HCT116 (cell line): ENCODE data around the gene GALNT18. TPM values are rescaled to one million over a fixed set of nuclear protein-coding genes. Genes with fewer than 3 reads are reported as not detected.

Experiments
- ATAC-seq: fragments of 200-7000 bp; cut with Tn5 transposase; 2 replicates; pipeline ENCODE4 v1.9.1; 2020; ENCODE audit warnings: mild to moderate bottlenecking, moderate library complexity
- BruUV-seq: library from RNA; stranded (reverse); fragments of 400-500 nt; replicated peaks from 2 replicates; lab custom pipeline; 2021; lab: Mats Ljungman, UMichigan
- CTCF ChIA-PET: fragments of 300-600 bp; sonication (Branson Sonifier 250); formaldehyde crosslinking; loops from one replicate; lab custom pipeline; 2021; ENCODE audit warnings: antibody characterized with exemption; lab: Charles Lee
- POLR2A ChIA-PET: fragments of 300-600, 350-600 bp; sonication (Branson Sonifier 250); formaldehyde crosslinking; loops from one replicate; lab custom pipeline; 2021; ENCODE audit warnings: antibody characterized with exemption; lab: Charles Lee
- RAD21 ChIA-PET, 2 experiments: fragments of 300-600 bp; sonication (Branson Sonifier 250); formaldehyde crosslinking; loops; one replicate each; lab custom pipeline; 2023; ENCODE audit warnings: low total read pairs in 2 of 2; ENCODE audit not compliant: uncharacterized antibody in 2 of 2, unreplicated experiment in 2 of 2, low non-redundant PET in 1 of 2; lab: Charles Lee
- DNase-seq: peaks from one replicate; pipeline ENCODE4 v3.0.0-alpha.2; 2010; ENCODE audit warnings: low read depth, low spot score
- H2AFZ ChIP-seq: fragments of 200-600 bp; shearing (Covaris generic), sonication (generic); 2 replicates; pipeline ENCODE4 v1.6.1; 2017; ENCODE audit warnings: low read depth, mixed run types, mixed read lengths, antibody characterized with exemption, low read length; ENCODE audit not compliant: poor library complexity, severe bottlenecking
- H3K27ac ChIP-seq: 2 replicates; pipeline ENCODE4 v1.5.1; 2012; ENCODE audit warnings: low read depth, low read length
- H3K27me3 ChIP-seq: fragments of 200-600 bp; sonication (generic); 2 replicates; pipeline ENCODE4 v1.6.1; 2016; ENCODE audit warnings: mixed run types, low read length, mixed read lengths; ENCODE audit not compliant: insufficient read depth
- H3K36me3 ChIP-seq, 2 experiments: fragments of 200-500 bp in 1 of 2; fragments of 200-600 bp in 1 of 2; sonication (Bioruptor generic) in 1 of 2; sonication (generic) in 1 of 2; 2 replicates each; pipeline versions ENCODE4 v1.5.1 to v1.6.1; 2014 to 2016; ENCODE audit warnings: low read length in 2 of 2, inconsistent platforms in 1 of 2, mixed read lengths in 1 of 2, mixed run types in 1 of 2; ENCODE audit not compliant: insufficient read depth in 2 of 2, control insufficient read depth in 1 of 2
- H3K4me1 ChIP-seq, 2 experiments: fragments of 200-600 bp in 1 of 2; sonication (generic) in 1 of 2; 2 replicates each; pipeline versions ENCODE4 v1.5.1 to v1.6.1; 2012 to 2017; ENCODE audit warnings: low read length in 2 of 2, inconsistent platforms in 1 of 2, mild to moderate bottlenecking in 1 of 2, mixed read lengths in 1 of 2, mixed run types in 1 of 2, moderate library complexity in 1 of 2; ENCODE audit not compliant: insufficient read depth in 2 of 2, control insufficient read depth in 1 of 2
- H3K4me2 ChIP-seq: fragments of 200-600 bp; sonication (generic); 2 replicates; pipeline ENCODE4 v1.6.1; 2017; ENCODE audit warnings: mixed run types, low read length, mixed read lengths
- H3K4me3 ChIP-seq, 2 experiments: fragments of 200-600 bp in 1 of 2; sonication (generic) in 1 of 2; replicated peaks in 1 of 2; 2 replicates each; pipeline ENCODE4 v1.5.1; 2011 to 2016; ENCODE audit warnings: low read length in 2 of 2, control low read depth in 1 of 2, low read depth in 1 of 2, mild to moderate bottlenecking in 1 of 2, mixed read lengths in 1 of 2, mixed run types in 1 of 2
- H3K79me2 ChIP-seq: fragments of 200-600 bp; sonication (generic); 2 replicates; pipeline ENCODE4 v1.6.1; 2017; ENCODE audit warnings: mild to moderate bottlenecking, mixed run types, low read length, moderate library complexity, mixed read lengths; ENCODE audit not compliant: insufficient read depth
- H3K9ac ChIP-seq: fragments of 200-600 bp; sonication (generic); 2 replicates; pipeline ENCODE4 v1.6.1; 2016; ENCODE audit warnings: low read length, mixed read lengths
- H3K9me2 ChIP-seq: fragments of 200-600 bp; sonication (generic), shearing (Covaris generic); 2 replicates; pipeline ENCODE4 v1.6.1; 2017; ENCODE audit warnings: mixed run types, mild to moderate bottlenecking, moderate library complexity; ENCODE audit not compliant: insufficient read depth
- H3K9me3 ChIP-seq, 2 experiments: fragments of 200-500 bp in 1 of 2; fragments of 200-600 bp in 1 of 2; sonication (Bioruptor generic) in 1 of 2; sonication (generic) in 1 of 2; 2 replicates each; pipeline ENCODE4 v1.6.1; 2014 to 2017; ENCODE audit warnings: low read length in 2 of 2, mixed read lengths in 2 of 2, inconsistent platforms in 1 of 2, low read depth in 1 of 2, mild to moderate bottlenecking in 1 of 2, mixed run types in 1 of 2, moderate library complexity in 1 of 2; ENCODE audit not compliant: control insufficient read depth in 1 of 2, insufficient read depth in 1 of 2
- H4K20me1 ChIP-seq: fragments of 200-600 bp; sonication (generic), shearing (Covaris generic); 2 replicates; pipeline ENCODE4 v1.6.1; 2017; ENCODE audit warnings: mixed run types, mild to moderate bottlenecking, moderate library complexity; ENCODE audit not compliant: insufficient read depth
- CBX3 ChIP-seq: IDR thresholded peaks from 2 replicates; pipeline ENCODE4 v1.6.1; 2012; ENCODE audit warnings: low read depth
- EZH2 ChIP-seq: fragments of 200-600 bp; sonication (generic); IDR thresholded peaks from 2 replicates; pipeline ENCODE4 v1.6.1; 2017; ENCODE audit warnings: antibody characterized with exemption, mixed run types
- EZH2phosphoT487 ChIP-seq: fragments of 200-600 bp; IDR thresholded peaks from 2 replicates; pipeline ENCODE4 v1.6.1; 2018; ENCODE audit warnings: antibody characterized with exemption, borderline replicate concordance
- FOSL1 ChIP-seq: IDR thresholded peaks from 2 replicates; pipeline ENCODE4 v1.6.1; 2012; ENCODE audit warnings: low read depth
- POLR2A ChIP-seq: IDR thresholded peaks from 2 replicates; pipeline ENCODE4 v1.7.0; 2011; ENCODE audit warnings: borderline replicate concordance; ENCODE audit not compliant: insufficient read depth, insufficient read length; ENCODE audit errors: extremely low read depth
- SIN3A ChIP-seq: IDR thresholded peaks from 2 replicates; pipeline ENCODE4 v1.6.1; 2012; ENCODE audit warnings: low read depth
- SP1 ChIP-seq: IDR thresholded peaks from 2 replicates; pipeline ENCODE4 v1.6.1; 2012; ENCODE audit warnings: low read depth
- SRF ChIP-seq: IDR thresholded peaks from 2 replicates; pipeline ENCODE4 v1.6.1; 2012; ENCODE audit warnings: low read depth
- YY1 ChIP-seq: IDR thresholded peaks from 2 replicates; pipeline ENCODE4 v1.6.1; 2011; ENCODE audit warnings: low read length, low read depth, moderate library complexity, mild to moderate bottlenecking; ENCODE audit not compliant: insufficient replicate concordance; ENCODE audit errors: extremely low read depth
- ZFX ChIP-seq: fragments of 450-650 bp; IDR thresholded peaks from 2 replicates; pipeline ENCODE4 v1.6.1; 2017
- ZNF274 ChIP-seq: fragments of 200-500 bp; sonication (Bioruptor generic); IDR thresholded peaks from 2 replicates; pipeline ENCODE4 v1.6.1; 2014; ENCODE audit warnings: mild to moderate bottlenecking, low read depth, low read length, inconsistent platforms
- intact Hi-C: fragments of 100-400 bp; cut with micrococcal nuclease; formaldehyde crosslinking; loops from 2 replicates; pipeline ENCODE4 v1.10.0; 2022
- total RNA-seq: library from RNA; stranded (reverse); gene quantifications from one replicate; pipeline ENCODE4 v1.2.1, GENCODE V29; 2021; ENCODE audit not compliant: unreplicated experiment
- TF ChIP-seq, protein P1 (sequence below): IDR thresholded peaks from 2 replicates; pipeline ENCODE4 v1.6.1; 2012
- TF ChIP-seq, protein P2 (sequence below): IDR thresholded peaks from 2 replicates; pipeline ENCODE4 v1.6.1; 2012
- TF ChIP-seq, protein P3 (sequence below), 3 experiments: fragments of 200-600 bp in 1 of 3; sonication (generic) in 1 of 3; IDR thresholded peaks in 2 of 3; conservative IDR thresholded peaks in 1 of 3; 2 replicates each; pipeline ENCODE4 v1.5.1; 2012 to 2017; ENCODE audit warnings: low read depth in 2 of 3, low read length in 2 of 3, antibody characterized with exemption in 1 of 3, borderline replicate concordance in 1 of 3, control low read depth in 1 of 3, mild to moderate bottlenecking in 1 of 3, mixed read lengths in 1 of 3, mixed run types in 1 of 3, moderate library complexity in 1 of 3; ENCODE audit not compliant: insufficient read depth in 1 of 3
- TF ChIP-seq, protein P4 (sequence below): IDR thresholded peaks from 2 replicates; pipeline ENCODE4 v1.6.1; 2012; ENCODE audit warnings: low read depth

GALNT18 gene
- total RNA-seq, 1 experiment from 2014 or later, result 19.9 TPM

DNA sequence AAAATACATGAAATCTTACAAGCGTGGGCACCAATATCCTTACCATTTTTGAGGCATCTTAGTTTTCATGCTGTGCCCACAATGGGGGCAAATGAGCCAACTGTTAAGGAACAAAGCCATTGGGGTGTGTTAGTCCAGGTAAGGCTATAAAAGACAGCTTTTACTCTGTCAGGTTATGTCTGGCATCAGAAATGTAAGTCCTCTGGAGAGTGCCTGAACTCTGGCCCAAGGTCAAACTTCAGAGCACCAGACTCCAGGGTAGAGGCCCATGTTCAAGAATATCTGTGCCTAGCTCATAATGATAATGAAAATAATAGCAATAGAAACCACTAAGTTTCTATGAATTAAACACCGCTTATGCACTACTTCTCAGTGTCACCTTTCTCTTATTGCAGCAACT lies 374.2 kb downstream of the GALNT18 start:
- ChIA-PET POLR2A (no interaction called here), RAD21 (no interaction called here), CTCF (no interaction called here)
- H4K20me1 ChIP-seq, result no peaks in the 10 kb centered on the region
- H2AFZ ChIP-seq, result no peak overlapping the region
- no peaks in the 10 kb centered on the region for H3K79me2 ChIP-seq
- H3K4me2 ChIP-seq, result no peak overlapping the region
- TF ChIP-seq CBX3 (no peak), YY1 (no peak), EZH2 (no peak), EZH2phosphoT487 (no peak), SRF (no peak), POLR2A (no peak), SIN3A (no peak), FOSL1 (no peak), ZNF274 (no peak)
- TF ChIP-seq, protein P1, sequence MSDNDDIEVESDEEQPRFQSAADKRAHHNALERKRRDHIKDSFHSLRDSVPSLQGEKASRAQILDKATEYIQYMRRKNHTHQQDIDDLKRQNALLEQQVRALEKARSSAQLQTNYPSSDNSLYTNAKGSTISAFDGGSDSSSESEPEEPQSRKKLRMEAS, result no peak
- TF ChIP-seq, protein P2, sequence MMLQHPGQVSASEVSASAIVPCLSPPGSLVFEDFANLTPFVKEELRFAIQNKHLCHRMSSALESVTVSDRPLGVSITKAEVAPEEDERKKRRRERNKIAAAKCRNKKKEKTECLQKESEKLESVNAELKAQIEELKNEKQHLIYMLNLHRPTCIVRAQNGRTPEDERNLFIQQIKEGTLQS, result no peak
- H3K9me3 ChIP-seq, result no peaks in the 10 kb centered on the region
- intact Hi-C loops, result no loop called here
- no peak overlapping the region for H3K4me3 ChIP-seq
- ATAC-seq (no peak), DNase-seq (no peak)
- no peaks in the 10 kb centered on the region for H3K9me2 ChIP-seq
- H3K9ac ChIP-seq, result no peak overlapping the region
- H3K36me3 ChIP-seq, result no peaks in the 10 kb centered on the region
- BruUV-seq, result no TSS peak
- H3K27ac ChIP-seq, result no peak overlapping the region
- H3K4me1 ChIP-seq, result no peaks in the 10 kb centered on the region
- H3K27me3 ChIP-seq, result peaks cover 9% of the 10 kb centered on the region; the same call in 1 of the 2 replicates

DNA sequence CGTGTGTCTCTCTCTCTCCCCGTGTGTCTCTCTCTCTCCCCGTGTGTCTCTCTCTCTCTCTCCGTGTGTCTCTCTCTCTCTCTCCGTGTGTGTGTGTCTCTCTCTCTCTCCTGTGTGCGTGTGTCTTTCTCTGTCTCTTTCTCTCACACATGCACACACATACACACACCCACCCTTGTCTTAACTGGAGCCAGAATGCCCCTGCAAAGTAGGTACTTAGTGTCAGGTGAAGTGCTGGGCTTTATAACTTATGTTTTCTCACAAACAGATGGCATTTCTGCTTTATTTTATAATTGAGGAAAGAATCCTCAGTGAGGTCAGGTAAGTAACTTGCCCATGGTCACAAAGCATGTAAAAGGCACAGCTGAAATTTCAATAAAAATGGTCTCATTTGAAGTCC lies 374.7 kb downstream of the GALNT18 start:
- Histone ChIP-seq H3K27me3 (peaks cover 9% of the 10 kb centered on the region; the same call in 1 of the 2 replicates), H3K4me3 (no peak overlapping the region), H3K79me2 (no peaks in the 10 kb centered on the region), H3K4me2 (no peak overlapping the region), H3K9me2 (no peaks in the 10 kb centered on the region), H3K9me3 (no peaks in the 10 kb centered on the region), H3K27ac (no peak overlapping the region), H3K9ac (no peak overlapping the region), H2AFZ (no peak overlapping the region), H3K36me3 (no peaks in the 10 kb centered on the region), H3K4me1 (no peaks in the 10 kb centered on the region), H4K20me1 (no peaks in the 10 kb centered on the region)
- ATAC-seq (no peak), DNase-seq (no peak)
- ChIA-PET CTCF (no interaction called here), RAD21 (no interaction called here), POLR2A (no interaction called here)
- no TSS peak for BruUV-seq
- intact Hi-C loops, result no loop called here
- no peak for TF ChIP-seq SP1
- no peak for TF ChIP-seq ZFX
- TF ChIP-seq SRF, result no peak
- TF ChIP-seq, protein P3, sequence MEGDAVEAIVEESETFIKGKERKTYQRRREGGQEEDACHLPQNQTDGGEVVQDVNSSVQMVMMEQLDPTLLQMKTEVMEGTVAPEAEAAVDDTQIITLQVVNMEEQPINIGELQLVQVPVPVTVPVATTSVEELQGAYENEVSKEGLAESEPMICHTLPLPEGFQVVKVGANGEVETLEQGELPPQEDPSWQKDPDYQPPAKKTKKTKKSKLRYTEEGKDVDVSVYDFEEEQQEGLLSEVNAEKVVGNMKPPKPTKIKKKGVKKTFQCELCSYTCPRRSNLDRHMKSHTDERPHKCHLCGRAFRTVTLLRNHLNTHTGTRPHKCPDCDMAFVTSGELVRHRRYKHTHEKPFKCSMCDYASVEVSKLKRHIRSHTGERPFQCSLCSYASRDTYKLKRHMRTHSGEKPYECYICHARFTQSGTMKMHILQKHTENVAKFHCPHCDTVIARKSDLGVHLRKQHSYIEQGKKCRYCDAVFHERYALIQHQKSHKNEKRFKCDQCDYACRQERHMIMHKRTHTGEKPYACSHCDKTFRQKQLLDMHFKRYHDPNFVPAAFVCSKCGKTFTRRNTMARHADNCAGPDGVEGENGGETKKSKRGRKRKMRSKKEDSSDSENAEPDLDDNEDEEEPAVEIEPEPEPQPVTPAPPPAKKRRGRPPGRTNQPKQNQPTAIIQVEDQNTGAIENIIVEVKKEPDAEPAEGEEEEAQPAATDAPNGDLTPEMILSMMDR (IDR thresholded peaks at IDR 0.05 in 2 of 3, conservative IDR thresholded peaks at IDR 0.05 in 1 of 3; ENCODE audit: borderline replicate concordance in 1 of 3, insufficient read depth in 1 of 3, low read depth in 2 of 3, low read length in 2 of 3), result no peak
- TF ChIP-seq, protein P4, sequence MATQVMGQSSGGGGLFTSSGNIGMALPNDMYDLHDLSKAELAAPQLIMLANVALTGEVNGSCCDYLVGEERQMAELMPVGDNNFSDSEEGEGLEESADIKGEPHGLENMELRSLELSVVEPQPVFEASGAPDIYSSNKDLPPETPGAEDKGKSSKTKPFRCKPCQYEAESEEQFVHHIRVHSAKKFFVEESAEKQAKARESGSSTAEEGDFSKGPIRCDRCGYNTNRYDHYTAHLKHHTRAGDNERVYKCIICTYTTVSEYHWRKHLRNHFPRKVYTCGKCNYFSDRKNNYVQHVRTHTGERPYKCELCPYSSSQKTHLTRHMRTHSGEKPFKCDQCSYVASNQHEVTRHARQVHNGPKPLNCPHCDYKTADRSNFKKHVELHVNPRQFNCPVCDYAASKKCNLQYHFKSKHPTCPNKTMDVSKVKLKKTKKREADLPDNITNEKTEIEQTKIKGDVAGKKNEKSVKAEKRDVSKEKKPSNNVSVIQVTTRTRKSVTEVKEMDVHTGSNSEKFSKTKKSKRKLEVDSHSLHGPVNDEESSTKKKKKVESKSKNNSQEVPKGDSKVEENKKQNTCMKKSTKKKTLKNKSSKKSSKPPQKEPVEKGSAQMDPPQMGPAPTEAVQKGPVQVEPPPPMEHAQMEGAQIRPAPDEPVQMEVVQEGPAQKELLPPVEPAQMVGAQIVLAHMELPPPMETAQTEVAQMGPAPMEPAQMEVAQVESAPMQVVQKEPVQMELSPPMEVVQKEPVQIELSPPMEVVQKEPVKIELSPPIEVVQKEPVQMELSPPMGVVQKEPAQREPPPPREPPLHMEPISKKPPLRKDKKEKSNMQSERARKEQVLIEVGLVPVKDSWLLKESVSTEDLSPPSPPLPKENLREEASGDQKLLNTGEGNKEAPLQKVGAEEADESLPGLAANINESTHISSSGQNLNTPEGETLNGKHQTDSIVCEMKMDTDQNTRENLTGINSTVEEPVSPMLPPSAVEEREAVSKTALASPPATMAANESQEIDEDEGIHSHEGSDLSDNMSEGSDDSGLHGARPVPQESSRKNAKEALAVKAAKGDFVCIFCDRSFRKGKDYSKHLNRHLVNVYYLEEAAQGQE, result no peak
